ENCODE results near the gene KIRREL3.

KIRREL3 gene

GRCh38 chr11:126695293-126695692, 305.3 kb downstream of the KIRREL3 start:
- no peak overlapping the region for H3K27ac ChIP-seq
- peaks cover 23% of the 10 kb centered on the region for H3K4me1 ChIP-seq (ENCODE audit: low read depth, poor library complexity, severe bottlenecking)
- H4K20me1 ChIP-seq (ENCODE audit: insufficient read depth) = no peaks in the 10 kb centered on the region
- H3K4me3 ChIP-seq (IDR thresholded peaks at IDR 0.05; ENCODE audit: insufficient read depth, low read depth, low read length) = no peak overlapping the region
- TF ChIP-seq CTCF (conservative IDR thresholded peaks at IDR 0.05; ENCODE audit: low read depth, low read length) = no peak
- H3K79me2 ChIP-seq (ENCODE audit: insufficient read depth, low read depth) = no peaks in the 10 kb centered on the region
- H3K36me3 ChIP-seq (ENCODE audit: insufficient read depth) = no peaks in the 10 kb centered on the region
- no peak overlapping the region for H3K4me2 ChIP-seq
- no peak overlapping the region for H3K9ac ChIP-seq
- H2AFZ ChIP-seq (ENCODE audit: low read depth) = no peak overlapping the region
- no peaks in the 10 kb centered on the region for H3K27me3 ChIP-seq (ENCODE audit: insufficient read depth, low read depth)

DNA sequence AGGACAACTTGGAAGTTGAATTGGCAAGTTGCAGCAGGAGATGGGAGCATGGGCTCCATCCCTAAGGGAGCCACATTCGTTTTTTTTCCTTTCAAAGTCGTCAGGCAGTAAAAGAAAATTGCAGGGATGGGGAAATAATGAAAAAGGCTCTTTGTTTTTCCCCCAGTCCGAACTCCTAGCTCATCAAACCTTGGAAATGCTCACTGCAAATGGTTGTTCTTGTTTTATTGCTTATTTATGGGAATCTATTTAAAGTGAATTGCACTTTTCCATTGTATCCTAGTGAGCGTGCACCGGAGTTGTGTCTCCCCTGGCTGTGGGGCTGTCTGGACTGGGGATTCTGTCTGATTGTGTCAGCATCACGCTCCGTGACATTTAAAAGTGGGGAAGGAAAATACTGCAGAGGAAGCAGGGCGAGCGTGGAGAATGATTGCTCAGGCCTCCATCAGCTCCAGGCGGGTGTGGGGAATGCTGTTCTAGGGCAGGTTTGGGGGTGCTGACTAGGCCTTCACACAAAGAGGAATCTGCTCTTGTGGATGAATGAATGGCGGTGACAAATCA, 306.4 kb downstream of the KIRREL3 start:
- H3K79me2 ChIP-seq (ENCODE audit: insufficient read depth, low read depth) = no peaks in the 10 kb centered on the region
- H3K4me1 ChIP-seq (ENCODE audit: low read depth, poor library complexity, severe bottlenecking) = peaks cover 11% of the 10 kb centered on the region
- no peaks in the 10 kb centered on the region for H3K36me3 ChIP-seq (ENCODE audit: insufficient read depth)
- no peak overlapping the region for H3K4me3 ChIP-seq (IDR thresholded peaks at IDR 0.05; ENCODE audit: insufficient read depth, low read depth, low read length)
- no peak overlapping the region for H3K9ac ChIP-seq
- H3K27me3 ChIP-seq (ENCODE audit: insufficient read depth, low read depth) = no peaks in the 10 kb centered on the region
- no peak for TF ChIP-seq CTCF (conservative IDR thresholded peaks at IDR 0.05; ENCODE audit: low read depth, low read length)
- H4K20me1 ChIP-seq (ENCODE audit: insufficient read depth) = no peaks in the 10 kb centered on the region
- no peak overlapping the region for H3K4me2 ChIP-seq
- H2AFZ ChIP-seq (ENCODE audit: low read depth) = no peak overlapping the region
- H3K27ac ChIP-seq = no peak overlapping the region

DNA sequence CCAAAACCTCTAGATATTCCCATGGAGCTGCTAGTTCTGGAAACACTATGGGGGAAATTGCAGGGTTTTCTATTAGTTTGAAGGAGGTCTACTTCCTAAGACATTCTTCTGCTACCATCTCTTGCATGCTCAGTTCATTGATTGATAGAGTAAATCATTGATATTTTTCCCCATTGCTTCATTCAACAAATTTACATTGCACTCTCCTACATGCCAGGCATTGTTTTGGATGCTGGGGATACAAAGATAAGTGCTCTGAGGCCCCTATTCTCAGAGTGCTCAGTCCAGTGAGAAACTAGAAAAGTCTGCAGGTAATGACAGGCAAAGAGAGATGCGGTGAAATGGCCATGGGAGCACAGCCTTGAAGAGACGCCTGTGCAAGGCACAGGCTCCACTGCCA, 313.1 kb downstream of the KIRREL3 start:
- H3K79me2 ChIP-seq (ENCODE audit: insufficient read depth, low read depth) = no peaks in the 10 kb centered on the region
- H3K9ac ChIP-seq = no peak overlapping the region
- peaks cover 48% of the 10 kb centered on the region for H3K4me1 ChIP-seq (ENCODE audit: low read depth, poor library complexity, severe bottlenecking)
- no peak overlapping the region for H2AFZ ChIP-seq (ENCODE audit: low read depth)
- TF ChIP-seq CTCF (conservative IDR thresholded peaks at IDR 0.05; ENCODE audit: low read depth, low read length) = no peak
- H3K4me3 ChIP-seq (IDR thresholded peaks at IDR 0.05; ENCODE audit: insufficient read depth, low read depth, low read length) = no peak overlapping the region
- H4K20me1 ChIP-seq (ENCODE audit: insufficient read depth) = no peaks in the 10 kb centered on the region
- H3K36me3 ChIP-seq (ENCODE audit: insufficient read depth) = no peaks in the 10 kb centered on the region
- peak overlapping the region; percentile 33 for H3K4me2 ChIP-seq
- H3K27me3 ChIP-seq (ENCODE audit: insufficient read depth, low read depth) = no peaks in the 10 kb centered on the region
- H3K27ac ChIP-seq = no peak overlapping the region; the same call in 1 of the 2 replicates

- H2AFZ ChIP-seq (ENCODE audit: low read depth) = no peak overlapping the region
- H3K4me3 ChIP-seq (IDR thresholded peaks at IDR 0.05; ENCODE audit: insufficient read depth, low read depth, low read length) = no peak overlapping the region
- peaks cover 48% of the 10 kb centered on the region for H3K4me1 ChIP-seq (ENCODE audit: low read depth, poor library complexity, severe bottlenecking)
- peak overlapping the region; percentile 33; the same call in 1 of the 2 replicates for H3K4me2 ChIP-seq
- H4K20me1 ChIP-seq (ENCODE audit: insufficient read depth) = no peaks in the 10 kb centered on the region
- no peaks in the 10 kb centered on the region for H3K79me2 ChIP-seq (ENCODE audit: insufficient read depth, low read depth)
- no peaks in the 10 kb centered on the region for H3K27me3 ChIP-seq (ENCODE audit: insufficient read depth, low read depth)
- H3K9ac ChIP-seq = no peak overlapping the region
- no peak for TF ChIP-seq CTCF (conservative IDR thresholded peaks at IDR 0.05; ENCODE audit: low read depth, low read length)
- H3K27ac ChIP-seq = no peak overlapping the region; the same call in 1 of the 2 replicates
- no peaks in the 10 kb centered on the region for H3K36me3 ChIP-seq (ENCODE audit: insufficient read depth)
These were observed 313.6 kb downstream of the KIRREL3 start for GRCh38 chr11:126686938-126687337.
